NCI-H2196 treated with DMSO at 0.1 percent for 48 hours (cell line): ENCODE measurements around the gene NAV2.
"Not testable (repeated sequence)": the region's sequence is repeated elsewhere in the genome, so short reads cannot be mapped to it uniquely, and the experiment has no call there.

Experiments used
- DNase-seq: peaks from one replicate; lab custom pipeline; 2025; ENCODE audit not compliant: unreplicated experiment; lab: John Stamatoyannopoulos, UW

The NAV2 gene

DNA sequence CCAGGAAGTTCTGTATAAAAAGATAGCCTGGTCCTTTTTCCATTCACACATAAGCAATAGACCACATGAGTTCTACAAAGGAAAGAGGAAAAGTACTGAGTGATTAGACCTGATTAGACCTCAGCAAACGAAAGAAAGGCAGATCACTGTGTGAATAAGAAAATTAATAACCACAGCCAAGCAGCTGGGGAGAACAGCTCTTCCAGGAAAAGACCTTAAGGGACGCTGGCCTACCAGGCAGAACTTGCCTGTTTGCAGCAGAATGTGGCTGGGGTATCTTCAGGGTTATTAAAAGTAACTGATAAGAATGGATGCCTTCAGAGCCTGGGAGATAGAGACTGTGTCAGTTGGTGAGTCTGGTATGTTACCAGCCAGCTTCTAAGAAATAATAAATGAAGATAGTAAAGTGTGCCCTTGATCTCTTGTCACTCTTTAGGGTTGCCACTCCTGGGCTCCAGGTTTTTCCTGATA, 274.7 kb downstream of the NAV2 start:
- DNase-seq = no peak

DNA sequence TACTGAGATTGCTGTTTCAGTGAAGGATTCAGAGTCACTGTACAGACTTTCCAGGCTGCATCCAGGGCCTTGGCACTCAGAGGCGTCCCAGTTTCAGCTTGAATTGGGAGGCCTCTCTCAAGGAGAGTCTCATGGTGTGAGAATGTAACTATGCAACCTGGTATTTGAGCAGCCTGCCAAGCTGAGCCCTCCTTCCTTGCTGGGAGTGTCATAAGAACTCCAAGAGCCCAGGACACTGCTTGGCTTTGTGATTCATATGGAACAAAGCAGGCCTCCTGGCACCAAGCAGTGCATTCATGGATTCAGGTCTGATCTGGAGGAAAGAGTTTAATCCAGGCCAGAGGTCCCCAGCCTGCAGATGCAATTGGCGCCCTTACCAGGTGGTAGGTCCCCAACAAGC, 276.0 kb downstream of the NAV2 start:
- DNase-seq = no peak

DNA sequence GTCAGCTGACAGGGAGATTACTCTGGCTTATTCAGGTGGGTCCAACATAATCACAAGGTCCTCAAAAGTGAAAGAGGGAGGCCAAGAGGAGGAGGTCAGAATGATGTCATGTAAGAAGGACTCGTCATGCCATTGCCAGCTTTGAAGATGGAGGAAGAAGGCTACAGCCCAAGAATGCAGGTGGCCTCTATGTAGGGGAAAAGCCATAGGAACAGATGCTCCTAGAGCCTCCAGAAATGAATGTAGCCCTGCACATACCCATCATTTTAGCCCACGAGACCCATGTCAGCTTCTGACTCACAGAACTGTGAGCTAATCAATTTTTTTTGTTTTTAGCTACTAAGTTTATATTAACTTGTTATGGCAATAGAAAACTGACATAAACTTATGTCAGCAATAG, 276.6 kb downstream of the NAV2 start:
- DNase-seq = no peak

DNA sequence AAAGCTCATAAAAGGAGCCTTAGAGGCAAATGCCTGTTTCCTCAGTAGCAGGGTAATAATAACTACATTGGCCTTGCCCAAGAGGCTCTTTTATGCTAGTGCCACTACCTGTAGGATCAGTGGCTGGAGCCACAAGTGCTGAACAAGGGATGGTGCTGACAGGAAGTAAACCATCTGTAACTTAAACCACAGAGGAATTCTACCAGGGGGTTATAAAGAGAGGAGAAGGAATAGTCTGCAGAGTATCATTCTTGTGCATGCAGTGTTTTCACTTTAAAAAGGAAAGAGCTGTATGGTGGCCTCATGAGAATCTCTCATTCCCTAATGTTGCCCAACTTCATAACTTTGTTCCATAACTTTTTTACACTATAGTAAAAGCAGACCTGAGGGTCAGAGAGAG, 279.5 kb downstream of the NAV2 start:
- no peak for DNase-seq

DNA sequence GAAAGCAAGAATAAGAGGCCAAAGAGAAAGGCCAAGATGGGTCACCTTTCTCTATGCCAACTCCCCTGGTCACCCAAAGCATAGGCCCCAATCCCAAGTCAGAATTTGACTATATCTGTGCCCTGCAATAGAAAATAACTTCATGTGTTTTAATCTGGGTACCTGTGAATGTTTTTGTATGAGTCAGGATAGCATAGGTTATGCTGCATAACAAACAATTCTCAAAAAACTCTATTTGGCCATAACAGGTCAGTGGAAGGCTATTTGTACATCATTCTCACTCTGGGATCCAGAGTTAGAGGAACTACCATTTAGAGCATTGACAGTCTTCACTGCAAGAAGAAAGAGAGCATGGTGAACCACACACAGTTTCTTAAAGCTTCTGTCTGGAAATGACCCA, 280.4 kb downstream of the NAV2 start:
- DNase-seq = no peak

DNA sequence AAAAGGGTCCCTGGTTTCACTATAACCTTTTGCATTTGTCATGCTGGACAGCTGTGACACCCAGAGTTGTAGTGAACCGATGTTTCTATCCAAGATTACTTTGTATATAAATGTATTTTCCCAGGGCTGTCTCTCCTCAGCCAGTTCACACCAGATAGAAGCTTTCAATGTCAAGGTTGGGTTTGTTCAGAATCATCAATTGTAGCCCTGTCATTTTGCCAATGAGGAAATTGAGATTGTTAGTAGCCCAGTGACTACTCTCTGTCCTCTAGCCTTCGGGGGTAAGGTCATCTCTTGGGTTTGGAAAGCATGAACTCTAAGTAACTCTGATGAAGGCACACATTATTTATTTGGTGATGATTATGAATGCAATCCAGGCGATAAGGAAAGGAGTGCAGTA, 282.0 kb downstream of the NAV2 start:
- DNase-seq = no peak

DNA sequence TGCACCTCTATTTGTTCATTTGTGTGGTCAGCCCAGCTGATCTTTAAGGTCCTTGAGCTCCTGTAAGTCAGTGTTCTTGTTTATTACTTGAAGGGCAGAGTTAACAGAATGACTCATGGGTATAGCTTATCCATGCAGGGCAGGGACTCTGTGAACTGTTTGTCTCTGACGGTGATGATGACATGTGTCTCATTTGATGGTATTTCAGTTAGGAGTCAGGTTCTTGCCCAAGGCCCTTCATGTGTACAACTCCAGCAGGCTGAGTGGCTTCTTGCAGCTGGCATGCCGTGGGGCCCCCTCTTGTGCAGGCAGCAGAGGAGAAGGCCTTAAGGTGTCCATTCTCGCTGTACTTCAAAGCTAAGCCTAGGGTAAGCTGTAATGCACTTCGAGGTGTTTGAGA, 282.5 kb downstream of the NAV2 start:
- DNase-seq = no peak

DNA sequence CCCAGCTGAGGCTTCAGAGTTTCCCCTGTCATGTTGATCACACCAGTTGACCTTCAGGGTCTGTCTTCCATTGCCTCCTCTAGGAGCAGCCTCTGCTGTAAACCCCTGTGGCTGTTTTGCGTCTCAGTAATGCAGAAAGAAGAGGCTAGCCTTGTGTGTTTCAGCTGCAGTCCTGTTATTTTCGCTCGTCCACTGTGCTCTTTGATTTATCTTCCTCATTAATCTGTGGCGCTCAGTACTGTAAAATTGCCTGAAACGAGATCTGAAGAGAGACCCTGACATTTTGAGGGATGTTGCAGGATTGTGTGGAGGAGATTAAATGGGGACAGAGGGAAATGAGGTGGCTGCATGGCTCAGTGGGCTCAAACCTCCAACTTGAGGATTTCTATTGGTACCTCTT, 283.9 kb downstream of the NAV2 start:
- DNase-seq = no peak

DNA sequence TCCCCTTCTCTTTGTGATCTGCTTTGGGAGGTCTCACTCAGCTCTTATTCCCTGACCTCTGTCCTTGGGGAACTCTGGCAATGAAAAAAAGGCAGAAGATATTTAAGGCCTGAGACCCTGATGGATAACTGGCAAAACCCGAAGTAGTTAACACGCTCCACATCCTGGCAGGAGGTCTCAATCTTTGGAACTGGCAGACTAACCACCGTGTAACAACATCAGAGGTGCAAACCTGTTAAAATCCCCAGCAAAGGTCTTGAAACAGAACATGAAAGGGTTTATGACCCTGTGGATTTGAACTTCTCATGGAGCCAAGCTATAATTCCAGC, 287.3 kb downstream of the NAV2 start:
- no peak for DNase-seq

DNA sequence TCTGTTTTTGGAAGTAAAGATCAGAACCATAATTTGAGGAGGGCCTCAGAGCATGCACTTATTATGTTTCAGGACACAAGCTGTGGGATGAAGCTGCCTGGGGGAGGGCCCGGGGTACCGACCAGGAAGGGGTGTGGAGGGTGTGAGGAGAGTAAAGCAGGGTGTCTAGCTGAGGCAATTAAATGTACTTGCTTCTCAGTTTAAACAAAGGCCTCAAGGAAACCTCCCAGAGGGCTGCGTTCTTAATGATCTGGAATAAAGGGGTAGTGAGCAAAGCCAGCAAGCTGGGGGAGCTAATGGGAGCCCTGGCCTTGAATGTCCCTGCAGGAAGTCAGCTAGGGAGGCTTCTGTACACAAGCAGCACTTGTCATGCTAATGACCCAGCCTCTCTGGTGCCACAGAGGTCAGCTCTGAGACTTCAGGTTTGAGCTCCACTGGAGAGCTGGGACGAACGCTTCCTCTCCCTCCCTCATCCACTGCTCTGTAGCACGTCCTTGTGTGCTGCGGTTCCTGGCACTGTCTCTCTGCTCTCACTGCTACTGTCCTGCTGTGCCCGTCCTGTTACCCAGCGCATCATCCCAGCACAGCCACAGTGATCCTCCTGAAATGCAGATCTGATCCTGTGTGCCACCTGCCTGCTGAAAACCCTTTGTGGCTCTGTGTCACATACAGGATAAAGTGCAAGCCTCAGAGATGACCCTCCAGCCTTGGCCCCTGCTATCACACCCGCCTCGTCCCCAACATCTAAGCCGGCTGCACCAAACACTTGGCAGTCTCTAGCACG, 287.9 kb downstream of the NAV2 start:
- DNase-seq = peak; percentile 91

DNA sequence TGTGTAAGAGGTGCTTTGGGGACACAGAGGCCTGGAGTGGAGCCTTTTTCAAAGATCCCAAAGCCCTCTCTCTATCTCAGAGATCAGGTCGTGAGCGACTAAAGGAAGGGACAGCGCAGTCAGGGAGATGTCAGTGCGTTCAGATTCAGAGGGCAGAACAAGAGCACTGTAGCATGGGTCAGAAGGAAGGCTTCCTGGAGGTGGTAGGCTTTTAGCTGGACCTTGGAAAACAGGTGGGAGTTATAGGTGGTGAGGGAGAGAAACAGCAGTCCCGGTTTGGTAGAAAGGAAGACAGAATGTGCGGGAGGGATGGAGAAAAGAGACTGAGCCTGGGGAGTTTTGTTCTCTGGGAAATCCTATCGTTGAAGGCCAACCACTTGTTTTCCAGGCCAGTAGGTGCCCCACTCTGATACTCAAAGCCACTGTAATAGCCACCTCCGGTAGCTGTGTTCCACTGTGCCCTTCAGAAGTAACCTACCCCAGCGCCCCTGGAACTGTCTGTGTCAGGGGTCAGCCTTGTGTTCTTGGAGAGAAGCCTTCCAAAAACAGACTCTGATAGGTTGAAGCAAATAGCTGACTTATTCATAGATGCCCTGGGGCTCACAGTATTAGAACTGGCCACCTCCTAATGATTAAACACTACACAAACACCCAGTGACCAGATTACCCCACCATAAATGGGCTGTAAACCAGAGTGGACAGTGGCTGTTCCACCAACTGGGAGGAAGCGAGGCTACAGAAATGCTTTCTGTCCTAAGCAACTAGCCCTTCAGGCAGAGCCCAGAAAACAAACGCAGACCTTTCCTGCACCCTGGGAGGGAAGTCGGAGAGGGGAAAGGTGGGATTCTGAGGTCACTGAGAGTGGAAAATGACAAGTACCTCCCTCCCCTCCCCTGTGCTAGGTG, 289.9 kb downstream of the NAV2 start:
- no peak for DNase-seq

DNA sequence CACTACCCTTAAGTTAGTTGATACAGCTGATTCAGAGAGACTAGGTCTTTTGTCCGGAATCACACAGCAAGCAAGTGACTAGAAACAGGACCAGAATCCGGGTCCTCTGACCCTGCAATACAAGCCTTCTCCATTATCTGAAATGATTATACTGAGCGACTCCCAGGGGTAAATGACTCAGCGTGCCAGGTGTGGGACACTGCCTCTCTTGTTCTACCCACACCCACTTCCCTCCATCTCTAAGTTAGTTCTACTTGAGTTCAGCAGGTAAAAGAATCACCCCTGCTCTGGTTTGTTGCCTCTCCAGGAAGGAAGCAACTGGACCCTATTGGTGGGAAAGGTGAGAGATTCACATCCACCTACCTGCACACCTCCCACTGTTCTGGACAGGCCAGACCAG, 290.7 kb downstream of the NAV2 start:
- DNase-seq = no peak

DNA sequence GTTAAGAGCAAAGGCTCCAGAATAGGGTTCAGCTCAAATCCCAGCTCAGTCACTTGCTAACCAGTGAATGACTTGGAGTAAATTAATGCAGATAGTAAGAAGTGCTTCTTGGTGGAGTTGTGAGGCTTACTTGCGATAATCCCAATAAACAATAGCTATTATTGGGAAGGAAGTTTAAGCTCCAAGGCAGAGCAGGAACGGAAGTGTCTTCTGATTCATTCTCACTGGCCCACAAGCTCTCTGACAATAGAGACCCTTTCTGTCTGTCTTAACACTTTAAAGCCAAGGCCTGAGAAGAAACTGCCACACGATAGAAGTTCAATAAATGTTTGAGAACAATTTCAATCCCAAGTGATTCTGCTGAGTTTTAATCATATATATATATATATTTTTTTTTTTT, 292.2 kb downstream of the NAV2 start:
- no peak for DNase-seq

DNA sequence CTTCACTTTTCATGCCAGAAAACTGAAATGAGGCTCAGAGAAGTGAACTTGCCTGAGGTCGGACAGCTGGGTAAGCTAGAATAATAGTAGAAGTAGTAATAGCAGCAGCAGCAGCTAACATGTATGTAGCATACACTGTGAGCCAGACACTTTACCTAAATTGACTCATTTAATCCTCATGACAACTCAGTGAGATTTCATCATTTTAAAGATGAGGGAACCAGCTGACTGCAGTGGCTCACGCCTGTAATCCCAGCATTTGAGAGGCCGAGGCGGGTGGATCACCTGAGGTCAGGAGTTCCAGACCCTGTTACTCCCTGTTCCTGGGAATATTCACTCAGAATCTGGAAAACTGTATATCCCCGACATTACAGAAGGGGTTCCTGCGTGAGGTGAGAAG, 293.1 kb downstream of the NAV2 start:
- no peak for DNase-seq

DNA sequence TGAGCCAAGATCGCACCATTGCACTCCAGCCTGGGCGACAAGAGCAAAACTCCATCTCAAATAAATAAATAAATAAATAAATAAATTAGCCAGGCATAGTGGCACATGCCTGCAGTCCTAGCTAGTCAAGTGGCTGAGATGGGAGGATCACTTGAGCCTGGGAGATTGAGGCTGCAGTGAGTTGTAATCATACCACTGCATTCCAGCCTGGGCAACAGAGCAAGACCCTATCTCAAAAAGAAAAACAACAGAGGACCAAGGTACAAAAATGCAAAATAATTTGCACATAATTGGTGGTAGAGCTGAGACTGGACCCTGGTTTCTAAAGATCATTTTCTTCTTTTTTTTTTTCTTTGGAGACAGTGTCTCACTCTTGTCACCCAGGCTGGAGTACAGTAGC, 294.0 kb downstream of the NAV2 start:
- DNase-seq = not testable (repeated sequence)

DNA sequence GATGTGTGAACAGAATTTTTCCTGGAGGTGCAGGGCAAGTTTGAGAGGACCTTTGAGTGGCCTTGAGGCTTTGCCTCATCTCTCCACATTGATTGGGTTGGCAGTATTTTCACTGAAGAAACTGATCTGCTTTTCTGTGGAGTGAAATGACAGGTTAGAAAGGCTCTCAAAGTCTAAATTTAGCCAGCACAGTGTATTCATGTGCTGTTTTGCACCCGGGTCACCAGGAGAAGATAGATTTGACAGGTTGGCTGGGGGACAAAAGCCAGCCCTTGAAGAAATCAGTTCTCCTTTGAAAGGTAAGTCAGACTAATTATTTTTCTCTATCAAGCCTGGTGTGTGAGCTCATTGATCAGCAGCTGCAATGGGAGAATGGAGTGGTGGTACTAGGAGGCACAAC, 294.7 kb downstream of the NAV2 start:
- DNase-seq = no peak

DNA sequence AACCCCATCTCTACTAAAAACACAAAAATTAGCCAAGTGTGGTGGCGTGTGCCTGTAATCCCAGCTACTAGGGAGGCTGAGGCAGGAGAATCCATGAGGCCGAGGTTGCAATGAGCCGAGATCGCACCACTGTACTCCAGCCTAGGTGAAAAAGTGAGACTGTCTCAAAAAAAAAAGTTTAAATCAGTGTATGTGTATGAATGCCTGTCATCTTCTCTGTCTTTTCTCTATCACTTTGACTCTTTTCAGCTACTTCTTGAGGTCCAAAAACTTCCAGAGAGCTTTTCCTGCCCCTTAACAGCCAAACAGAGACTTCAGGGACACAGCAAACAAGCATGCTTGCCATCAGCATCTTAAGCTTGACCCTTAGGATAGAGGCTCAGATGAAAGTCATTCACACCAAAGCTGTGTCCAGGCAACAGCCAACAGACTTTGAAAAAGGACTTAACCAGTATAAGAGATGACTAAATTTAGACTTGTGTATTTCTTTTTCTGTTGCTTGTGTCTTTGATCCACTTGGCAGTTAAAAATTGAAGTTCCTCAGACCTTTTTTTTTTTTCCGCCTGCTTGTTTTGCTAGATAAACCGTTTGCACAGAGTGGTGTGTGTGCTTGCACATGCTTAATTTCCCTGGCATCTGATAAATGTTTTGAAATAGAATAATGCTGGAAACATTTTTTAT, 295.7 kb downstream of the NAV2 start:
- no peak for DNase-seq

DNA sequence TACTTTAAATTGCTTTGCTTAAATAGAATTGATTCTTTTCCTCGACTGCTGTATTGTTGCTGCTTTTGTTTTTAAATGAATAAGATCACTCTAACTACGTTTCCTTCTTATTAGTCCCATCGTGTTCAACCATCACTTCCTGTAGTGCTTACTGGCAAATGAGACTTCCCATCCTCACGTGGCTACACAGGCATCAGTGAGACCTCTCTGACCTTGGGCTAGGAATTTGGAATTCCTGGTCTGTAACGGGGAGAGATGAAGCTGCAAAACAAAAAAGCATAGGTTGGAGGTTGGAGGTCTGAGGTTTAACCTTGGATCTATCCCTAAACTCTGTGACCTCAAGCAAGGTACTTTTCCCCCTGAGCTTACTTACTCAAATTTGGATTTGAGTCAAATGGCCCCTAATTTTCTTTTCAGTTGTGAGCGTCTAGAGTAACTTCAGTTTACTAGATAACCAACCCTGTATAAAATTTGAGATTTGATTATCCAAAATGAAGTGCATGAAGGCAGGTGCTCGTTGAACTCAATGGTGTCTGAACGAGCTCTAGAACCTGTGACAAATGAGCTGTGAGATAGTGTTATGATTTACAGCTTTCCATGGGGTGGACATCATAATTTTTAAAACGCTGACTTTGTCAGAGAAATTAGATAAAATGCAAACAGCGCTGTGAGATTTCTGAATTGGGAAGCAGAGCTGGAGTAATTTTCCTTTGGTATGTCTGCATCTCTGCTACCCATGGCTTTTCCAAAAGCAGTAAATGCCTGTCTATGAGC, 296.4 kb downstream of the NAV2 start:
- no peak for DNase-seq

DNA sequence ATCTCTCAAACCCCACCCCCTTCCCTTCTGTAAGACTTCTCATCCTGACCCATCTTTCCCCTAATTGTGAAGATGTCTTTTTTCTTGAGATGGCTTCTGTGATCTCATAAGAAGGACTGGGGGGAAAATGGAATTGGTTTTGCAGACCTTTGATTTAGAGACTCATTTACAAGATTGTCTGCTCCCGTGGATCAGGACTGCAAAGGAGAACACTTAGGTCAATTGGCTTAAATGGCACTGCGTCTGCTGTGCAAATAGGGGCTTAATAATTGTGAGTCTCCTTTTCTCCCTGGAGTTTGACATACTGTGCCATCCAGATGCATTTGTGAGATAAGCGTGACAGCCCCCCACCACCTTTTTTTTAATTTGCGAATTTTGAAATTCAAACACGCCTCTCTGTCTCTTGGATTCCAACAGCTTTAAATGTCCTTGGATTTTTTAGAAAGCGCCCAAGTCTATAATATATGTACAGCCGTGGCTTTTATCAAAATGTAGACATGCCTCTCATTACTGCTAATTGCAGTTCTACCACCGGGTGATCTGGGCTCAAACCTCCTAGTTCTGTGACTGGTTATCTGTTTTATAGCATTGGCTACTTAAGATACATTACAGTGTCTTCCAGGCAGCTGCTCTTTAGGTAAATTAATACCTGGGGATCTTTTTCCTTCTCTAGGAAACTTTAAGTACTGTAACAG, 297.7 kb downstream of the NAV2 start:
- no peak for DNase-seq

DNA sequence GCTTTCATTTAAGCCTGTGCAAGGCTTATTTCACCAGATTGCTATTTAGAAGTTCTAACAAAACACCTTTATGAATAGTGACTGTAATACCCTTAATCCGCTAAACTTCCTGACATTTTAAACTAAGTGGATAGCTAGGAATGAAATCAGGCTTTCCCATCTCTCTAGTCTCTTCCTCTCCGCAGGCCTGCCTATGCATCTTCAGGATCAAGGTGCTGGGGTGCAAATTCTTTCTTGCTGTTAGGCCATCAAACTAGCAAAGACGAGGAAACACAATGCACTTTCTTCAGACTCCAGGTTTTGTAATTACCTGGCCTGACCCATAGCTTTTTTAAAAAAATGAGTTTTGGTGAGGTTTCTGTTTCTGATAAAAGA, 298.2 kb downstream of the NAV2 start:
- no peak for DNase-seq
